Measurements from ENCODE around the gene NAA80.
"Not testable (repeated sequence)": the region's sequence is repeated elsewhere in the genome, so short reads cannot be mapped to it uniquely, and the experiment has no call there.

The NAA80 gene

GRCh38 chr3:50292159-50293078 is 6.8 kb downstream of the NAA80 start, which contains the start of gene IFRD2:
Gene IFRD2, minus strand, starts transcription at chr3:50292429. Its CDS starts 155 bp downstream, at chr3:50292274.
- DNase-seq, result peak; percentile 61 to 99 (median 97)

GRCh38 chr3:50290161-50290641 is 9.0 kb downstream of the NAA80 start:
- DNase-seq, result peak in 1 of 56 donors; percentile 29

- DNase-seq, result no peak
These were observed 10.1 kb downstream of the NAA80 start for GRCh38 chr3:50289130-50289529.

- DNase-seq, result no peak
These were observed 10.7 kb downstream of the NAA80 start for GRCh38 chr3:50288387-50289007.

- DNase-seq, result no peak
These were observed 11.9 kb downstream of the NAA80 start for GRCh38 chr3:50287262-50287661.

- no peak for DNase-seq
These were observed 12.6 kb downstream of the NAA80 start for GRCh38 chr3:50286322-50287227.

GRCh38 chr3:50284121-50284520 is 15.1 kb downstream of the NAA80 start:
- not testable (repeated sequence) for DNase-seq

GRCh38 chr3:50279255-50280016 is 19.8 kb downstream of the NAA80 start:
- no peak for DNase-seq

GRCh38 chr3:50278880-50279224 is 20.4 kb downstream of the NAA80 start, which contains the start of gene LSMEM2:
Gene LSMEM2, plus strand, starts transcription at chr3:50279087. Its CDS starts 27 bp downstream, at chr3:50279114.
- peak in 19 of 56 donors; percentile 22 to 70 (median 55) for DNase-seq

- peak in 21 of 56 donors; percentile 26 to 70 (median 55) for DNase-seq
These were observed 20.9 kb downstream of the NAA80 start for GRCh38 chr3:50278123-50278879.

- DNase-seq, result no peak
These were observed 22.5 kb downstream of the NAA80 start for GRCh38 chr3:50276762-50277101.

GRCh38 chr3:50275996-50276761 is 23.0 kb downstream of the NAA80 start:
- no peak for DNase-seq

GRCh38 chr3:50275141-50275995 is 23.8 kb downstream of the NAA80 start:
- no peak for DNase-seq

- DNase-seq, result peak in 25 of 56 donors; percentile 13 to 60 (median 37)
These were observed 24.7 kb downstream of the NAA80 start for GRCh38 chr3:50274371-50275104.

- no peak for DNase-seq
These were observed 25.5 kb downstream of the NAA80 start for GRCh38 chr3:50273689-50274065.

- peak in 53 of 56 donors; percentile 34 to 91 (median 77) for DNase-seq
These were observed 26.1 kb downstream of the NAA80 start for GRCh38 chr3:50272911-50273688.
